Thyroid gland (tissue), 4 donors: Measurements from ENCODE around the gene CHPF.
A peak's percentile ranks its signal among the peaks of the same experiment; 100 is the strongest.

ENCODE experiments used
- CTCF ChIP-seq, 6 experiments: fragments of 200-600 bp in 3 of 6; fragments of 450-650 bp in 3 of 6; sonication (generic) in 3 of 6; IDR thresholded peaks; one replicate each; pipeline ENCODE4 v1.5.1; 2016 to 2019; ENCODE audit warnings: antibody characterized with exemption in 6 of 6, mild to moderate bottlenecking in 2 of 6, inconsistent platforms in 1 of 6, moderate library complexity in 1 of 6
- POLR2A ChIP-seq, 2 donors: fragments of 450-650 bp; IDR thresholded peaks; one replicate each; pipeline ENCODE4 v1.6.1; 2017; ENCODE audit warnings: antibody characterized with exemption in 2 of 2, mild to moderate bottlenecking in 2 of 2, moderate library complexity in 1 of 2

- TF ChIP-seq POLR2A (IDR thresholded peaks at IDR 0.05) (no peak), CTCF (IDR thresholded peaks at IDR 0.05) (peak; percentile 86 to 99 (median 97))
Observed at GRCh38 chr2:219530048-219530963, 13.3 kb downstream of the CHPF start.
